HG02840 (cell line): ENCODE results near the gene VIPR2.
"Not testable (repeated sequence)": the region's sequence is repeated elsewhere in the genome, so short reads cannot be mapped to it uniquely, and the experiment has no call there.

ENCODE experiments used
- ATAC-seq: cut with Tn5 transposase; IDR thresholded peaks from one replicate; pipeline ENCODE4 v1.9.1; 2021; ENCODE audit warnings: mild to moderate bottlenecking, moderate library complexity, moderate number of reproducible peaks; ENCODE audit not compliant: unreplicated experiment, low FRiP score

The VIPR2 gene

DNA sequence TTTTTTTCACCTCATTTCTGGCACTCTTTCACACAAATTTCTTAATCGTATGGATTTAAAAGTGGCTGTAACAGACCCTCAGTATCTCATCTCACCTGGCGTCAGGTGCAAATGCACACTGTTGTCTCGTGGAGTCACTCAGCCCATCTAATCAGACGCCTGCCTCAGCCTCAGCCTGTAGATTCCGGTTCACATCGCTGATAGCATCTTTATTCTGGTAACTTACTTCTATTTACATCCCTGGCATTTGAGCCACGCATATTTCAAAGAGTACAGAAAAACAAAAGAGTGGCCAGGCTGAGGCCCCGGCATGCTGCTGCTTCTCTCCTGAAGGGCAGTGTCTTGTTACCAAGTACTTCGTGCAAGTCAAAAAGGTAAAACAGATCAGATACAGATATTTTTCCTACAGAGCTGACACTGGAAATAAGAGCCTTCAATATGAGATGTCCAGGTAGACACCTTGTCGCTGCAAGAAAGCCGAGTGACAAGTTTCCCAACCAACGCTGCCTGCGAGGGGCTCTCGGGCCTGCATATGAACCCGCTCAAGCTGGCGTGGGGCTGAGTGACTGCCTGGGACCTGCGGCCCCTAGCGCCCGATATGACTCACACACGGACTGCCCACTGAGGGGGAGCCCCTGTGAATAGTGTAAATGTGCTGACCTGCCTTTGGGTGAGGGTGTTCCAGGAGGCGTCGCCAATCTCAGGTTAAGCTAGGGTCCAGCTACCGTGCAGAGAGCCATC, 4.3 kb downstream of the VIPR2 start:
- no peak for ATAC-seq

DNA sequence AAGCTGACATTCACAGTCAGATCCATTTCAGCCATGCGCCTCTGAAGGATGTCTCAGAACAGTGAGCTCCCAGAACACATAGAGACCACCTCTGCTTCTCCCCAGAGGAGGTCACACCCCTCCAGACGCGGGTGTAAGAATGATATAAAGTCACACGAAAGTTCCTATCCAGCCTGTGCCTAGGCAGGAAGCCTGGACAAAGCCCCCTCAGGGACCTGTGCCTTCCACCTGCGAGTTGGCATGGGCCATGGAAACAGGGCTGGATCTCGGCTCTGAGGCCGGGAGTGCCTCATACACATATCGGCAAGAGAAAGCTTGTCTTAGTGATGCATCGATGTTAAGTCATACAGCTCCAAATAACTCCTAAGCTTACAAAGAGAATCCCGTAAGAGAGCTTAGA, 5.0 kb downstream of the VIPR2 start:
- no peak for ATAC-seq

DNA sequence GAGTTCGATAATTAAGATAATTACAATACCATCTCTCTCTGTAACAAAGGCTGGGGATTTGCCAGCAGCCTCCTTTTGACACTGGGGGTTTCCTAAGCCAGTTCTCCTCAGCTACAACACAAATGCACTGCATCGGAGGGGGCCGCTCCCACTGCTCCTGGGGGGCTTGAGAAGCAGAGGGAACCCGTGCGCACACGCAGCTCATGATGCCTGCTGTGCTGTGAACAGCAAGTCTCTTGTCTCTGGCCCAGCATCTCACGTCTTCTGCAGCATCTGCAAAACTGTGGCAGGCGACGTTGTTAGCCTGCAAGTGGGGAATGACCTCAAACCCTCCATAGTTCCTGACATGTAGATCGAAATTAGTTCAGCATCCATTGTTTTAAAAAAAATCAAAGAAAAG, 5.5 kb downstream of the VIPR2 start:
- no peak for ATAC-seq

DNA sequence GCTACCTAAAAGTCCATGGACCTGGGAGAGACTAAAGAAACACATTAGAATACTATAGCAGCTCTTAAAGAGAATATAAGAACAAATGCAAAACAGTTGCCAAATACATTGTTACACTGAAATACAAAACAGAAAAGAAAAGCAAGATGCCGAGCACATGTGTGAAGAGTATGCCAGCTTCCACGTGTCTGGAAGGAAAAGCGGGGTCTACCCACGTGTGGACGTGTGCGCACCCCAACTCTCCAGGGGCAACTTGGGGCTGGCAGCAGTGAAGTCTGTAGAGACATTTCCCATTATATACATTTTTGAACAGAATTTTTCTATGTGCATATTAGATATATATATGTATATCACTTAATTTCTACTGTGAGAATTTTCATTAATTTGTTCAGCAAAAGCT, 6.2 kb downstream of the VIPR2 start:
- ATAC-seq = no peak

DNA sequence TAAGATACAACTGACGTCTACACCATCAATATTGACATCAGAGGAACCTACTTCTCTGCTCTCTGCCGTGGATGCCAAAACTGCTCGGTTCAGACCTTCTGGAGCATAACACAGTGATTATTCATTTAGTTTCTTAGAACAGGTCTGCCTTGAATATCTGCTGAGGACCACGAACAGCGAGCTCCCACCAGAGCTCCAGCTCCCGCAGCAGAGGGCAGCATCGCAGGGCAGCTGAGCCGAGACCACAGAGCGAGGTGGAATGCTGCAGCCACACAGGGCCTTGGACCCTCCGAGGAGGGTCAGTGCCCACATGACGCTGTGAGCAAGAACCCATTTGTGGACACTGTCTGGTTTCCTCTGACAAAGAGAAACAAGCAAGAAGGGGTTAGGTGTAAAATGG, 6.8 kb downstream of the VIPR2 start:
- no peak for ATAC-seq

DNA sequence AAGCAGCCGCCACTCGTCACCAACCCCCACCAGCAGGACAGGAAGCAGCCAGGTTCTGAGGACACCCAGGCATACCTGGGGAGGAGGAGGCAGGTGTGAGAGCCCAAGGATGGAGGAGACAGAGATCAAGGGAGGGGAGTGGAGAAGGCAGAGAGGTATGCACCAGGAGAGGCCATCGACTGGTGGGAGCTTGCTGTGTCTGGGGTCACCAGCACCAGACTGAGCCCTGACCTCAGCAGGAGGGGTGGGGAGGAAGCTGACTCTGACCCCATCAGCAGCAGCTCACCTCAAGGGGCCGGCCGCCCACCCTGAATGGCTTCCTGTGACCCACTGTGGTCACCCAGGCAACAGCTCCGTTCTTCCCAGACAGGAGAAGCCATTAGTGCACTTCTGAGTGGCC, 7.8 kb downstream of the VIPR2 start:
- ATAC-seq = no peak

DNA sequence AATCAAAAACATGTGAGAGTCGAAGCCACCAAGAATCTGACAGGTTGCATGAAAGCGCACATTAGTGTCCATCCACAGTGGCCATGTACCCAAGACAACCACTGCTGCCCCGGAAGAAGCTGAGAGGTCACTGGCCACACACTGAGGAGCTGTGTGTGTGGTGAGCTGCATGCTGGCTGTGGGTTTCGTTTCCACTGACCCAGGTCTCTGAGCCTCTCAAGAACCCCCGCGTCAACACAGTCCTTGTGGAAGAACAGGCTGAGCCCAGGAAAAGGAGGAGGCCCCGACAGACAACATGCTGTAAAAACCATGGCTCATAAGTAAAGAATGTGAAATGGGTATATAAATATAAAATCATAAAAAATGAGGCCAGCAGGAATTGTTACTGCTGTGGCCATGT, 8.2 kb downstream of the VIPR2 start:
- ATAC-seq = no peak

DNA sequence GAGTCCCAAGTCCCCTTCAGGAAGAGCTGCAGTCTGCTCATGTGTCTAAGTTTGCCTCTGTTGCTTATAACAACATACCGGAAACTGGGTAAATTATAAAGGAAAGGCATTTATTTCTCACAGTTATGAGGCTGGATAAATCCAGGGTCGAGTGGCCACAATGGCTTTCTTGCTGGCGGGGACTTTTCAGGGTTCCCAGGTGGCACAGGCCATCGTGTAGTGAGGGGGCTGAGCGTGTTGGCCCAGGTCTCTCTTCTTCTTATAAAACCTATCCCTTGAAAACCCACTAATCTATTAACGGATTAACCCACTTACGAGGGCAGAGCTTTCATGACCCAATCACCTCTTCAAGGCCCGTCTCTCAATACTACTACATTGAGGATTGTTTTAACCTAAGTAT, 8.7 kb downstream of the VIPR2 start:
- ATAC-seq = no peak

DNA sequence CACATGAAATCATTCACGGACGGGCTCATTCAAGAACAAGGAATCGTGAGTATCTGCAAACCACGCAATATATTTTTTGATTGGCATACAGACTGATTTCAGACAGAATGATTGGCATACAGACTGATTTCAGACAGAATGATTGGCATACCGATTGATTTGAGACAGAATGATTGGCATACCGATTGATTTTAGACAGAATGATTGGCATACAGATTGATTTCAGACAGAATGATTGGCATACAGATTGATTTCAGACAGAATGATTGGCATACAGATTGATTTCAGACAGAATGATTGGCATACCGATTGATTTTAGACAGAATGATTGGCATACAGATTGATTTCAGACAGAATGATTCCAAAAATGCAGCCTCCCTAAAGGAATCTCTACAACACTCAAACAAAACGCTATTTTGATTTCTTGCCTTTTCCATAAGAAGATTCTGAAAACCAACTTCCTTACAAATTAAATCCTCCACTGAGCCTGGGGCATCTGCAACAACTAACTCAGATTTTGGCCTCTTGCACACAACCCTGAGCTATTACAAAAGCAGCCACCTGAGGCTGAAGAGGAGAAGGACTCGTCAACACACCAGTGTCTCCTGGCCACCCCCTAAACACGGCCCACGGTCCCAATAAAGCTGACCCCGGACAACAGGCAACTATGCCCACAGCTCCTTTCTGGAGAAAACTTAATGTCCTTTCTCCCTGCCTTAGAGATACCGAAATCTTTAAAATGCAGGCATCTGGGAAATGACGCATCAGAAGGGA, 11.8 kb downstream of the VIPR2 start:
- ATAC-seq = not testable (repeated sequence)

DNA sequence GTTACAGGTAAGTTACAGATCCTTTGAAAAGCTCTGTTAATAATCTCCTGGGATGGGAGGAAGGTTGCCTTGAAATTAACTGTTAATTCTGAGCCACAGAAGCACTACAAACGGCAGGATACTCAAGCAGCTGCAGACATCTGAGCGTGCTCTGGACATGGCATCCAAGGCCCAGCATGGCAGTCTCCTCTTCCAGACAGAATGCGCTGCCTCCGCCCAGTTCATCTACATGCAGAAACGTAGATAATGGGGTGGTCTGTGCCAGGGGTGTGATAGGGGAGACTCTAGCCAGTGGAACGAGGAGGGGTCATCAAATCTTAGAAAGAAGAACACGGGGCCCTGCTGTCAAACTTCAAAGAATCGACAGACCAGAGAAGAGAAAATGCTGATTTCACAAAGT, 13.8 kb downstream of the VIPR2 start:
- ATAC-seq = no peak

DNA sequence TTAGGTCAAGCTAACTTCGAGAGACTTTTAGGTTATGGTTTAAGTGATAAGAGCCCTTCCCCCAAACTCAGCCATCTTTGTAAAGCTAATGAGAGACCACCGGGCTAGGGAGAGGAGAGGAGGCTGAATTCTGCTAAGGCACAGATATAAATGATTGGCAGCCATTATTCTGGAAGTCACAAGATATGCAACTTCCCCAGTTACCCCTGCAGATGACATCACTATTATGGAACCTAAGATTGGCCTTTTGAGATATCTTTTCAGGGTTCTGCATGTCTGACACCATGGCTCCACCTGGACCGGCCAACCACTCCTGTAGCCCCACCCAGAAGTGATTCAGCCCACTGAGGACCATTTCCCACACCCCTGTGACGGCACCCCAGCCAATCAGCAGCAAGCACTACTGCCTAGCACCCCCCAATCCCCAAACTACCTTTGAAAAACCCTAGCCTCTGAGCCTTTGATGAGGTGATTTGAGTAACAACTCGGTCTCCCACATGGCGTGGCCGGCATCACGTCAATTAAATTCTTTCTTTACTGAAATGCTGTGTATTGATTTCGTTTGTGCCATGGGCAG, 14.4 kb downstream of the VIPR2 start:
- no peak for ATAC-seq

DNA sequence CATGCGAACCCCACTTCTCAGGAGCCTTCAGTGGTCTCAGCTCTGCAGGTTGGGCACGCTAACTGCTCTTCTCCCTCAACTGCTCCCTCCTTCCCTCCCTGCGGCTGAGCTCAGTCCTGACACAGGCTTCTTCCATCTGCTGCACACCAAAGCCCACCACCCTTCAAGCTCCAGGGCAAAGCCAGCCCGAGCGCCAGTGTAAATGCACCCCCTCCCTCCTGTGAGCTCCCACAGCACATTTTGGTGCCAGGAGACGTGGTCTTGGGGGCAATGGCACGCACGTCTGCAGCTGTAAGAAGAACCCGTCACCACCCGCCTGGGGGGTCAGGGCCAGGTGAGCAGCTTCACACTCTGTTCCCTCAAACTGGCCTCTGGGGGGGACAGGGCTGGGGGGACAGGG, 15.9 kb downstream of the VIPR2 start:
- no peak for ATAC-seq

DNA sequence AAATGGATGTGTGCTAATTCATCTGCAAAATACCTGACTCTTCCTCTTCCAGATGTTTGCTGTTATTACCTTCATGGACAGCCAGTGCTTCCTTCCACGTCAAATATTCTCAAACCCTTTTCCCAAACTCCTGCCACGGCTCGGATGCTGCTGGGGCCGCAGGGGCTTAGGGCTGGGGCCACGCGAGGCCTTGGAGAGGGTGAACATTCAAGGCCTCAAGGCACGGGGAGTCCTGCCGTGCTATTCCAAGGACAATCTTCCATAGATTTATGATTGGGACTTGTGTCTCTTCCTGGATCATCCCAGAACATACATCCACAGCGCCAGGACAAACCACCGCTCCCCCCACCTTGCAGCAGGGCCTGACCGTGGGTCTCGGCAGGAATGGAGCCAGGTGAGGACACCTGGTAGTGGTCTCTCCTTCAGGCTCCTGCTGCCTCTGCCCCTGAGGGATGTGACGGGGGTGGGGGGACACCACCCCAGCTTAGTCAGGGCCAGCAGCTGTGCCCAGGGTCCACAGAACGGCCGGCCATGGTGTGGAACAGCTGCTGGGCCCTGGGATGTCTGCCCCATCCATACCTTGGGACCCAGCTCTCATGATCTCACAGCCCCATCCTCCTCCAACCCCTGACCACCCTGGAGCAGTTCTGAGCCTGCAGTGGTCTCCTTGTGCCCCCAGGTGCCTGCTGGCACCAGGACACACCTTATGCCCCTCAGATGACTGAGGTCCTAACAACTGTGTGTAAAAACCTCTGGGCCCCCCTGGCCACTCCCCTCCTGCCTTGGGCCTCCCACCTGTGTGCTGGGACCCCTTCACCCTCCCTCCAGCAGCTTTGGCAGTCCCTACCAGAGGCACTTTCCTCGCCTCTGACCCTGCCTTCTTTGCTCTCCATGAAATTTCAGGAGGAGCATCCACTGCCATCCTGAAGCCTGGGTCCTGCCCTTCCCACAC, 16.7 kb downstream of the VIPR2 start:
- ATAC-seq = no peak

DNA sequence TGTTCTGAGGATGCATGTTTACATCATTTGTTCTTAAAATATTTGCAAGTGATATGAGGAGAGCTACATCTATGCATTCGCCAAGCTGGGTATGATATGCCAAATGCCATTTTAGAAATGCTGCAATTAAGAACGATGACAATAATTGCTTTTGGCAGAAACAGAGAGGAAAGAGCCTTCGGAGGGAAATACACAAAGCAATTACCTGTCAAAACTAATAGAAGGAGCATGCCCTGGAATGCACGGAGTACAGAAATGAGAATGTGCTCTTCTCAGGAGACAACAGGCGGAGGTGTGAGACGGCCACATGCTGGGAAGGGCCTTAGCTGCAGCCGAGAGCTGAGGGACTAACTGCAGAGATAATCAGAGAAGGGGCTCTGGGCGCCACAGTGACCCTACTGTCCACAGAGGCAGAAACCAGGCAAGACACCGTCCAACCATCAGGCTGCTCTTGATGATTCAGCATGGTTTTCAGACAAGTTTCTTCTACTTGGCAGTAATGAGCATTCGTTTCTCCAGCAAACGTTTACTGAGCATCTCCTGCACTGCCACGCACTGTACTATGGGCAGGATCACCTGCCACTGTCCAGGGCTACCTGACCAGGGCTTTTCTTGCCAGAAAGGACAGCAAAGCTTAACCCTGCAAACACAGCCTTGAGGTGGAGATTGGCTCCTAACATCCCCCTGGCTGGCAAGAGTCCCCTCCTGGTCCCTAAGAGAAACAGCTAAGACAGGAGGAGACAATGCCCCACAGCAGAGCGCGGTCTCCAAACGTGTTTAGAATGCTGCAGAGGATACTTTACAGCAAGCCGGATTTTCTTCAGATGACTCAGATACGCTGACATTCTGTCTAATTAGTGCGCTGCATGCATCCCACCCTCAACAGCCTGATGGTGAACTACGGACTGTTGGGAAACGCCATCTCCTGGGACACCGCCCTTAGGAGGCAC, 18.1 kb downstream of the VIPR2 start:
- ATAC-seq = no peak

DNA sequence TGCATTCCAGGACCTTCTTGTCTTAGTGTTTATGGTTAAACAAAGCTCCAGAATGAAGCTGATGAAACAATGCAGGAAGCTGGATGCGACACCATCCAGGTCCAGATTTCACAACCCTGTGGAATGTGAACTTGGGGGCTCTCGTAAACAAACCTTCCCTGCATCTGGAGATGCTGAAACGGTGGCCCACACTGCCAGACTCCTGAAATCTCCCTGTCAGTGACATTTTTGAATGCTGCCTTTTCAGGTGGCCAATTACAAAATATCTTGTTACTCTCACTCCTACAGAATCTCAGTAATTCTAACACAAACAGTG, 18.8 kb downstream of the VIPR2 start:
- no peak for ATAC-seq

DNA sequence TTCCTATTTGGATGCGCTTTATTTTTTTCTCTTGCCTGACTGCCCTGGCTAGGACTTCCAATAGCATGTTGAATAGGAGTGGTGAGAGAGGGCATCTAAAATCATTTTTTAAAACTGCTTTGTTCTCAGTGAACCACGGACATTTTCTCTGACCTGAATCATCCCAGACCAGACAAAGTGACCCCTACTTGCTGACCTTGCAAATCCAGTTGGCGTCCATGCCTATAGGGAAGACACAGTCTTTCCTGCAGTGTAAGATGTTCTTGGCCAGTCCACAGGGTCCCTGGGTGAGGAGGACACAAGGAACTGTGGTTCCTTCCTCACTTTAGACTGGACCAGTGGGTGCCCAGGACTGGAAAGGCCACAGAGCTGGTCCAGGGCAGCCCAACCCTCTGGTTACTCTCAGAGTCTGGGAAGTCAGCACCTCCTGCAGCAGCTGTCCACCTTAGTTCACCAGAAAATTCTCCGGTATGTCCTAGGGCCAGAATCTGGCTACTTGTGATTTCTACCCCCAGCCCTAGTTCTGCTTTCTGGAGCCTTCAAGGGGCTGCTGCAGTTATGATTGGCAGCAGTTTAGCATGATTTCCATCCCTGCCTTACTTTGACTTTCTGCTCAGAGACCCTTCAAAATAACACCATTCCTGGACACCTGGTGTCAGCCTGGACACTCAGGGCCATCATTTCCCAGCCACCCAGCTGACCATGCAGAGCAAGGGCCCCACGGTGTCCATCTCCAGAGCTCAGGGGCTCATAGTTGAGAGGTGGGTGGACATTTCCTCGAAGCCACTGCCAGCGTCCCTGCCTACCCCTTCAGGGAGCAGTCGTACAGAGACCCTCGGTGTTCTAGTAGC, 19.3 kb downstream of the VIPR2 start:
- ATAC-seq = no peak

DNA sequence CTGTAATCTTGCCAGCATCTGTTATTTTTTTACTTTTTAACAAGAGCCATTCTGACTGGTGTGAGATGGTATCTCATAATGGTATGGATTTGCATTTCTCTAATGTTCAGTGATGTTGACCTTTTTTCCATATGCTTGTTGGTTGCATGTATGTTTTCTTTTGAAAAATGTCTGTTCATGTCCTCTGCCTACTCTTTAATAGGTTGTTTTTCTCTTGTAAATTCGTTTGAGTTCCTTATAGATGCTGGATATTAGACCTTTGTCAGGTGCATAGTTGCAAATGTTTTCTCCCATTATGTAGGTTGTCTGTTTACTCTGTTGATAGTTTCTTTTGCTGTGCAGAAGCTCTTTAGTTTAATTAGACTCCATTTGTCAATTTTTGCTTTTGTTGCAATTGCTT, 20.9 kb downstream of the VIPR2 start:
- not testable (repeated sequence) for ATAC-seq

DNA sequence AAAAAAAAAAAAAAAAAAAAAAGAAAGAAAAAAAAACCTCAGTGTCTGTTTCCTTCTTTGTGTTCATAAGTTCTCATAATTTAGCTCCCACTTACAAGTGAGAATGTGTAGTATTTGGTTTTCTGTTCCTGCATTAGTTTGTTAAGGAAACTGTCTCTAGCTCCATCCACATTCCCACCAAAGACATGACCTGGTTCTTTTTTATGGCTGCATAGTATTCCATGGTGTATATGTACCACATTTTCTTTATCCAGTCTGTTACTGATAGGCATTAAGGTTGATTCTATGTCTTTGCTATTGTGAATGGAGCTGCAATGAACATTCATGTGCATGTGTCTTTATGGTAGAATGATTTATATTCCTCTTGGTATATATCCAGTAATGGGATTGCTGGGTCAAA, 21.4 kb downstream of the VIPR2 start:
- ATAC-seq = not testable (repeated sequence)

DNA sequence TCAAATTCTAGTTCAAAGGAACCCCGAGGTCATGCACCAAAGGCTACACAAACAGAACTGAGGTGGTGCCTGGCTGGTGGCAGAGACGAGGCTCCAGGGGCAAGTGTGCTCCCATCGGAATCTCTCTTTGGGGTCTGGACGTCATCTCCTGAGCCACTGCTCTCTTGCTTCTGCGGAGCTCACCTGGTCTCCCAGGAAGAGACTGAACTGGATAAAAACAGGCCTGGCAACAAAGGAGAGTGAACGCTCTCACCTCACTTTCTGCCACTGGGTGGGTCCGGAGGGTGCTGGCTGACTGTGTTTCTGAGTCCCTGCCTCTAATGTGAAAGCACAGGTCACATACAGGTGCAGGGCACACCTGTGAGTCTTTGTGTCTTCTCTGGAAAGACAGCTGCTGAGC, 22.4 kb downstream of the VIPR2 start:
- ATAC-seq = no peak
